ENCODE results near the gene MESP1.

- TF ChIP-seq ZNF274 (IDR thresholded peaks at IDR 0.05; ENCODE audit: low read depth, low read length): no peak
- TF ChIP-seq SUZ12 (IDR thresholded peaks at IDR 0.05; ENCODE audit: extremely low read depth, insufficient read depth, insufficient read length): no peak
Measured at GRCh38 chr15:89761009-89761831, 10.2 kb upstream of the MESP1 start.

Measured in NT2/D1 (cell line).